Lower leg skin (tissue), 4 donors: ENCODE results near the gene INCA1. TPM values are rescaled to one million over a fixed set of nuclear protein-coding genes. Genes with fewer than 3 reads are reported as not detected.

Source experiments
- DNase-seq, 2 donors: peaks; one replicate each; pipeline ENCODE4 v3.0.0-alpha.2; 2019; ENCODE audit warnings: low spot score in 2 of 2
- H3K4me3 ChIP-seq: fragments of 200-600 bp; sonication (generic); 2 replicates; pipeline ENCODE4 v1.5.1; 2017; ENCODE audit warnings: mild to moderate bottlenecking, low read depth; ENCODE audit not compliant: poor library complexity, severe bottlenecking
- CTCF ChIP-seq, 3 donors: fragments of 450-650 bp; IDR thresholded peaks; one replicate each; pipeline ENCODE4 v1.5.1; 2016; ENCODE audit warnings: antibody characterized with exemption in 3 of 3, mild to moderate bottlenecking in 3 of 3, moderate library complexity in 2 of 3
- POLR2A ChIP-seq, 2 donors: fragments of 450-650 bp; IDR thresholded peaks; one replicate each; pipeline ENCODE4 v1.6.1; 2016 to 2017; ENCODE audit warnings: antibody characterized with exemption in 2 of 2, mild to moderate bottlenecking in 1 of 2, moderate library complexity in 1 of 2
- WGBS, 2 donors: methylation state at CpG; one replicate each; pipeline ENCODE4 v1.1.5; 2018; 5-methylcytosine and 5-hydroxymethylcytosine counted together
- intact Hi-C: fragments of 100-400 bp; cut with DNase I; formaldehyde crosslinking; loops from one replicate; pipeline ENCODE4 v1.15.0; 2023; ENCODE audit warnings: low total_unique reads
- total RNA-seq, 4 donors: library from RNA; depleted of rRNA; stranded (reverse); fragments of >200 nt; gene quantifications; one replicate each; pipeline ENCODE4 v1.1.0, GENCODE V29; 2016

The INCA1 gene
- total RNA-seq, 4 donors from 2014 or later, result 0.39 to 2.6 (median 1.4) TPM

- WGBS, 2 donors, result 52 to 55% methylated on average over 5 to 11 of the region's 11 CpGs
- H3K4me3 ChIP-seq, result no peak overlapping the region
- TF ChIP-seq CTCF (IDR thresholded peaks at IDR 0.05) (no peak), POLR2A (IDR thresholded peaks at IDR 0.05) (no peak)
- peak; percentile 33 to 94 for DNase-seq
- intact Hi-C loops, result no loop called here
These were observed 2.9 kb upstream of the INCA1 start for GRCh38 chr17:5000237-5000639.

GRCh38 chr17:4999430-5000093 lies 2.2 kb upstream of the INCA1 start:
- intact Hi-C loops, result loop anchor here (5.0 kb wide), 1 partner anchor 92 kb away; no protein-coding TSS in a partner anchor
- TF ChIP-seq POLR2A (IDR thresholded peaks at IDR 0.05), result no peak
- no peak for TF ChIP-seq CTCF (IDR thresholded peaks at IDR 0.05)
- 69 to 73% methylated on average over 12 of the region's 12 CpGs for WGBS, 2 donors
- no peak overlapping the region for H3K4me3 ChIP-seq
- DNase-seq, result no peak

GRCh38 chr17:4998732-4999429 lies 1.6 kb upstream of the INCA1 start:
- peak; percentile 22 to 87 for DNase-seq
- H3K4me3 ChIP-seq, result peak overlapping the region; percentile 87
- TF ChIP-seq CTCF (IDR thresholded peaks at IDR 0.05) (no peak), POLR2A (IDR thresholded peaks at IDR 0.05) (no peak)
- WGBS, 2 donors, result 11 to 13% methylated on average over 14 of the region's 14 CpGs
- intact Hi-C loops, result loop anchor here (5.0 kb wide), 1 partner anchor 92 kb away; no protein-coding TSS in a partner anchor

GRCh38 chr17:4998027-4998731 lies 857 bp upstream of the INCA1 start:
- TF ChIP-seq CTCF (IDR thresholded peaks at IDR 0.05) (no peak), POLR2A (IDR thresholded peaks at IDR 0.05) (no peak)
- H3K4me3 ChIP-seq, result peak overlapping the region; percentile 87
- whole genome bisulfite sequencing, 2 donors, result 1% methylated on average over 34 to 39 of the region's 55 CpGs
- peak in 1 of 2 donors; percentile 92 for DNase-seq
- intact Hi-C loops, result loop anchor here (5.0 kb wide), 1 partner anchor 91 kb away; no protein-coding TSS in a partner anchor

- no peak for DNase-seq
- no peak for TF ChIP-seq POLR2A (IDR thresholded peaks at IDR 0.05)
- TF ChIP-seq CTCF (IDR thresholded peaks at IDR 0.05), result no peak
- no peak overlapping the region for H3K4me3 ChIP-seq
- intact Hi-C loops, result no loop called here
- 83 to 85% methylated on average over 6 of the region's 6 CpGs for WGBS, 2 donors
These were observed 3.2 kb downstream of the INCA1 start for GRCh38 chr17:4994081-4994595.
